Ectodermal cell (in vitro differentiated cells): ENCODE data around the gene LGI1.

Source experiments
- H3K27ac ChIP-seq: 2 replicates; pipeline ENCODE4 v1.7.0; 2013; ENCODE audit warnings: mild to moderate bottlenecking, low read depth, low read length; ENCODE audit not compliant: insufficient read depth, poor library complexity, severe bottlenecking
- H3K27me3 ChIP-seq: 2 replicates; pipeline ENCODE4 v1.7.0; 2013; ENCODE audit warnings: mild to moderate bottlenecking, low read length; ENCODE audit not compliant: insufficient read depth, control insufficient read depth, poor library complexity, severe bottlenecking
- H3K36me3 ChIP-seq: one replicate; pipeline ENCODE4 v1.7.0; 2013; ENCODE audit warnings: low read length; ENCODE audit not compliant: control insufficient read depth, insufficient read depth
- H3K4me1 ChIP-seq: one replicate; pipeline ENCODE4 v1.7.0; 2013; ENCODE audit warnings: low read length; ENCODE audit not compliant: control insufficient read depth, insufficient read depth
- H3K4me3 ChIP-seq: 2 replicates; pipeline ENCODE4 v1.7.0; 2013; ENCODE audit warnings: low read depth, low read length, control low read depth; ENCODE audit not compliant: insufficient read depth
- H3K9me3 ChIP-seq: 2 replicates; pipeline ENCODE4 v1.7.0; 2013; ENCODE audit warnings: mild to moderate bottlenecking, low read length, moderate library complexity; ENCODE audit not compliant: control insufficient read depth
- WGBS, 2 experiments: methylation state at CpG; one replicate each; pipeline ENCODE4 v1.1.7; 2013; ENCODE audit warnings: missing lambda C conversion rate in 2 of 2; 5-methylcytosine and 5-hydroxymethylcytosine counted together

Gene LGI1

GRCh38 chr10:93799155-93799708 is 41.5 kb downstream of the LGI1 start:
- peaks cover 13% of the 10 kb centered on the region for H3K4me1 ChIP-seq
- H3K27ac ChIP-seq = no peak overlapping the region
- H3K27me3 ChIP-seq = no peaks in the 10 kb centered on the region
- no peak overlapping the region for H3K4me3 ChIP-seq
- WGBS, 2 experiments = 90 to 92% methylated on average over 5 of the region's 5 CpGs
- no peaks in the 10 kb centered on the region for H3K9me3 ChIP-seq
- peaks cover 11% of the 10 kb centered on the region for H3K36me3 ChIP-seq

- H3K4me1 ChIP-seq = peaks cover 7% of the 10 kb centered on the region
- no peak overlapping the region for H3K4me3 ChIP-seq
- H3K9me3 ChIP-seq = no peaks in the 10 kb centered on the region
- H3K27me3 ChIP-seq = no peaks in the 10 kb centered on the region
- H3K27ac ChIP-seq = no peak overlapping the region
- no peaks in the 10 kb centered on the region for H3K36me3 ChIP-seq
Measured at GRCh38 chr10:93804200-93804599, 46.5 kb downstream of the LGI1 start.

GRCh38 chr10:93806903-93807302 is 49.2 kb downstream of the LGI1 start:
- Histone ChIP-seq H3K4me3 (no peak overlapping the region), H3K27ac (no peak overlapping the region)
- WGBS, 2 experiments = 76 to 79% methylated on average over 2 of the region's 2 CpGs

GRCh38 chr10:93807371-93807770 is 49.6 kb downstream of the LGI1 start:
- no peaks in the 10 kb centered on the region for H3K27me3 ChIP-seq
- WGBS, 2 experiments = 94 to 100% methylated on average over 1 of the region's 2 CpGs
- no peaks in the 10 kb centered on the region for H3K36me3 ChIP-seq
- no peak overlapping the region for H3K4me3 ChIP-seq
- H3K27ac ChIP-seq = no peak overlapping the region
- H3K4me1 ChIP-seq = peaks cover 7% of the 10 kb centered on the region
- H3K9me3 ChIP-seq = no peaks in the 10 kb centered on the region

More at GRCh38 chr10:93806903-93807302, 49.2 kb downstream of the LGI1 start:
- H3K36me3 ChIP-seq = no peaks in the 10 kb centered on the region
- peaks cover 7% of the 10 kb centered on the region for H3K4me1 ChIP-seq
- H3K9me3 ChIP-seq = no peaks in the 10 kb centered on the region
- H3K27me3 ChIP-seq = no peaks in the 10 kb centered on the region

- H3K4me1 ChIP-seq = peaks cover 9% of the 10 kb centered on the region
- no peak overlapping the region for H3K27ac ChIP-seq
- H3K9me3 ChIP-seq = no peaks in the 10 kb centered on the region
- H3K4me3 ChIP-seq = no peak overlapping the region
- no peaks in the 10 kb centered on the region for H3K36me3 ChIP-seq
- no peaks in the 10 kb centered on the region for H3K27me3 ChIP-seq
- WGBS, 2 experiments = 89 to 100% methylated on average over 1 of the region's 1 CpG
Measured at GRCh38 chr10:93812659-93813338, 55.1 kb downstream of the LGI1 start.

GRCh38 chr10:93813507-93814465 is 56.0 kb downstream of the LGI1 start:
- Histone ChIP-seq H3K9me3 (no peaks in the 10 kb centered on the region), H3K27me3 (no peaks in the 10 kb centered on the region), H3K36me3 (no peaks in the 10 kb centered on the region), H3K27ac (no peak overlapping the region), H3K4me1 (peaks cover 9% of the 10 kb centered on the region), H3K4me3 (no peak overlapping the region)
- 82 to 84% methylated on average over 8 of the region's 8 CpGs for WGBS, 2 experiments

GRCh38 chr10:93815304-93816096 is 57.8 kb downstream of the LGI1 start:
- 41 to 46% methylated on average over 9 of the region's 10 CpGs for WGBS, 2 experiments
- Histone ChIP-seq H3K36me3 (no peaks in the 10 kb centered on the region), H3K27me3 (no peaks in the 10 kb centered on the region), H3K4me3 (no peak overlapping the region), H3K9me3 (no peaks in the 10 kb centered on the region), H3K27ac (peak overlapping the region; percentile 27), H3K4me1 (peaks cover 9% of the 10 kb centered on the region)

GRCh38 chr10:93816123-93816747 is 58.5 kb downstream of the LGI1 start:
- H3K4me3 ChIP-seq = no peak overlapping the region
- H3K27me3 ChIP-seq = no peaks in the 10 kb centered on the region
- H3K27ac ChIP-seq = no peak overlapping the region
- no peaks in the 10 kb centered on the region for H3K9me3 ChIP-seq
- no peaks in the 10 kb centered on the region for H3K36me3 ChIP-seq
- 14 to 17% methylated on average over 7 of the region's 8 CpGs for WGBS, 2 experiments
- H3K4me1 ChIP-seq = peaks cover 9% of the 10 kb centered on the region

- WGBS, 2 experiments = 93 to 96% methylated on average over 5 of the region's 5 CpGs
- H3K36me3 ChIP-seq = no peaks in the 10 kb centered on the region
- no peaks in the 10 kb centered on the region for H3K9me3 ChIP-seq
- H3K27me3 ChIP-seq = no peaks in the 10 kb centered on the region
- no peak overlapping the region for H3K4me3 ChIP-seq
- H3K4me1 ChIP-seq = peaks cover 9% of the 10 kb centered on the region
- H3K27ac ChIP-seq = no peak overlapping the region
Measured at GRCh38 chr10:93818086-93818485, 60.4 kb downstream of the LGI1 start.
